Bronchial epithelial cell (primary cell): ENCODE measurements around the gene KIAA0753. TPM values are rescaled to one million over a fixed set of nuclear protein-coding genes. Genes with fewer than 3 reads are reported as not detected.

Experiments
- DNase-seq: peaks from one replicate; pipeline ENCODE4 v3.0.0-alpha.2; 2010; ENCODE audit warnings: low read depth
- FAIRE-seq: peaks from 2 replicates; lab custom pipeline; 2011; peaks lifted over from hg19 to GRCh38; lab: Jason Lieb, UNC
- H3K27me3 ChIP-seq: 2 replicates; pipeline ENCODE4 v1.5.1; 2011; ENCODE audit warnings: low read length; ENCODE audit not compliant: control insufficient read depth, insufficient read depth
- H3K36me3 ChIP-seq: 2 replicates; pipeline ENCODE4 v1.5.1; 2011; ENCODE audit warnings: low read length; ENCODE audit not compliant: control insufficient read depth, insufficient read depth
- H3K4me3 ChIP-seq: 2 replicates; pipeline ENCODE4 v1.5.1; 2011; ENCODE audit warnings: mild to moderate bottlenecking, low read depth, low read length, control low read depth
- CTCF ChIP-seq: IDR thresholded peaks from 2 replicates; pipeline ENCODE4 v1.5.1; 2011; ENCODE audit warnings: mild to moderate bottlenecking, moderate library complexity, low read length, control low read depth, inconsistent platforms; ENCODE audit not compliant: insufficient read depth, severe bottlenecking
- total RNA-seq: library from RNA; depleted of rRNA; stranded (reverse); fragments of >200 nt; gene quantifications from 2 replicates; pipeline ENCODE4 v1.2.1, GENCODE V29; 2014

Gene KIAA0753
- total RNA-seq, 1 donor from 2014 or later, result 6.6 TPM

GRCh38 chr17:6674586-6674985 lies 34.1 kb upstream of the KIAA0753 start:
- DNase-seq (no peak), FAIRE-seq (no peak)
- Histone ChIP-seq H3K27me3 (no peaks in the 10 kb centered on the region), H3K36me3 (no peaks in the 10 kb centered on the region), H3K4me3 (no peak overlapping the region)
- no peak for TF ChIP-seq CTCF

- TF ChIP-seq CTCF, result no peak
- Histone ChIP-seq H3K27me3 (no peaks in the 10 kb centered on the region), H3K4me3 (no peak overlapping the region), H3K36me3 (no peaks in the 10 kb centered on the region)
- FAIRE-seq, result peak; percentile 7
- peak; percentile 50 for DNase-seq
Measured at GRCh38 chr17:6671431-6671830, 30.9 kb upstream of the KIAA0753 start.

- no peak for TF ChIP-seq CTCF
- FAIRE-seq (no peak), DNase-seq (no peak)
- Histone ChIP-seq H3K4me3 (no peak overlapping the region), H3K27me3 (no peaks in the 10 kb centered on the region), H3K36me3 (no peaks in the 10 kb centered on the region)
Measured at GRCh38 chr17:6670999-6671398, 30.5 kb upstream of the KIAA0753 start.

- peak; percentile 64 for DNase-seq
- no peak overlapping the region for H3K4me3 ChIP-seq
- H3K27me3 ChIP-seq, result no peaks in the 10 kb centered on the region
- FAIRE-seq, result no peak
- H3K36me3 ChIP-seq, result no peaks in the 10 kb centered on the region
- no peak for TF ChIP-seq CTCF
Measured at GRCh38 chr17:6670571-6670970, 30.1 kb upstream of the KIAA0753 start.

GRCh38 chr17:6669479-6670212 lies 29.1 kb upstream of the KIAA0753 start:
- peak; percentile 99 for DNase-seq
- H3K4me3 ChIP-seq, result no peak overlapping the region
- no peaks in the 10 kb centered on the region for H3K36me3 ChIP-seq
- no peaks in the 10 kb centered on the region for H3K27me3 ChIP-seq
- no peak for TF ChIP-seq CTCF
- FAIRE-seq, result peak; percentile 100

- no peak overlapping the region for H3K4me3 ChIP-seq
- FAIRE-seq, result no peak
- H3K36me3 ChIP-seq, result no peaks in the 10 kb centered on the region
- TF ChIP-seq CTCF, result no peak
- no peaks in the 10 kb centered on the region for H3K27me3 ChIP-seq
- DNase-seq, result no peak
Measured at GRCh38 chr17:6668727-6669425, 28.4 kb upstream of the KIAA0753 start.
